ENCODE data around the gene NEUROG2. TPM values are rescaled to one million over a fixed set of nuclear protein-coding genes. Genes with fewer than 3 reads are reported as not detected.
A peak's percentile ranks its signal among the peaks of the same experiment; 100 is the strongest.

Gene NEUROG2
- total and polyA plus RNA-seq, 9 of the 15 experiments (the other 6 are each of a cell fraction or from before 2014, with no cell fraction given), result 0.07 TPM; not detected in 7

DNA sequence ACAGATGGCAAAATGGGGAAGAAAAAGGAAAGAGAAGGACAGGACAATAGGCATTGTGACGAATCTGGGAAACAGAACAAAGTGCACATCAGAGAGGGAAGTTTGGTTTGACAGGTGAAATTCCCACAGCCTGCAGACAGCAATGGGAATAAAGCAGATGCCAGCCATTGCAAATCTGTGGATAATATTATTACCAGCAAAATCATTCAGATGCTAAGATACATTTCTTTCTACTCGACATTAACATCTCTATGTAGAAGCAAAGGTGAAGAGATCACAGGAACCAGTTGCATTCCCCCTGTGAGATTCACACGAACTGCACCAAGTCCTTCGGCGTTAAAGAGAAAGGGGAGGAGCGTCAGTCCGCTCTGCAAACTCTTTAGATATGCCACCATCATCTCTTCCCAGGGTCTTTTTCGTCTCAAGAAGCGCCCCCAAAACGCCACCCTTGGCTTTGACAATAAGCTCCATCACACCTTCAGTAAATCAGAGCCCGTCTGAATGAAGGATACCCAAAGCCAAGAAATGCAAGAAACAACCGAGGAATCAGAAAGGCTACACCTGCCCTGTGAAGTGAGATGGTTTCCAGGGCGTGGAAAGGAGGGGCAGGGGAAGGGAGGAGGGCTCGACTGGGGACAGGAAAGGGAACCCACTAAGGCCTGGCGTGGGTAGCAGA is 1.9 kb downstream of the NEUROG2 start:
- in situ Hi-C loops (cut with MboI), result no loop called here
- Histone ChIP-seq H3K4me1 (replicated peaks in 1 of 2; ENCODE audit: control insufficient read depth in 2 of 2, insufficient read depth in 2 of 2, low read length in 2 of 2) (peaks cover 0 to 36% of the 10 kb centered on the region in 2 experiments; a peak in 4 of 5 replicates), H3K4me3 (peak overlapping the region; percentile 41; the same call in 1 of the 2 replicates), H3K9ac (ENCODE audit: insufficient read depth in 1 of 2, low read depth in 2 of 2, low read length in 2 of 2) (no peak overlapping the region), H3K27ac (ENCODE audit: extremely low read depth, low read depth, low read length) (no peak overlapping the region), H3K36me3 (ENCODE audit: control insufficient read depth, insufficient read depth, low read length) (no peaks in the 10 kb centered on the region), H3K9me1 (ENCODE audit: control insufficient read depth, insufficient read depth, low read length) (no peaks in the 10 kb centered on the region), H3K9me3 (replicated peaks; ENCODE audit: control insufficient read depth, insufficient read depth, low read depth, low read length) (no peaks in the 10 kb centered on the region), H3K79me2 (ENCODE audit: control insufficient read depth, insufficient read depth, low read length) (no peaks in the 10 kb centered on the region), H4K20me1 (replicated peaks; ENCODE audit: control insufficient read depth, insufficient read depth, low read length) (no peaks in the 10 kb centered on the region; the same call in 1 of the 2 replicates), H2AFZ (ENCODE audit: low read depth, low read length) (no peak overlapping the region), H3K4me2 (ENCODE audit: insufficient read depth, low read length) (peak overlapping the region; percentile 77; the same call in 1 of the 2 replicates), H3K27me3 (ENCODE audit: control insufficient read depth in 2 of 2, insufficient read depth in 2 of 2, low read length in 2 of 2) (peaks cover 60 to 69% of the 10 kb centered on the region in 2 experiments)
- DNase-seq (ENCODE audit: extremely low read depth in 1 of 4, low spot score in 3 of 4) (no peak), FAIRE-seq (no peak), ATAC-seq (no peak)
- POLR2A ChIA-PET, result no interaction called here
- CTCF ChIA-PET (ENCODE audit: low intra/inter-chr PET ratio), result no interaction called here
- TF ChIP-seq NRF1 (conservative IDR thresholded peaks at IDR 0.05 in 1 of 2, IDR thresholded peaks at IDR 0.05 in 1 of 2) (no peak), FIP1L1 (IDR thresholded peaks at IDR 0.05; ENCODE audit: low read depth, low read length, poor library complexity, severe bottlenecking) (no peak), BACH1 (tag; IDR thresholded peaks at IDR 0.05) (no peak), ZNF311 (CRISPR knock-in tag; IDR thresholded peaks at IDR 0.05) (no peak), FOXJ2 (tag; IDR thresholded peaks at IDR 0.05) (no peak), POLR2A (conservative IDR thresholded peaks at IDR 0.05) (no peak), NFE2 (IDR thresholded peaks at IDR 0.05; ENCODE audit: low read depth) (no peak), TCF7L2 (IDR thresholded peaks at IDR 0.05; ENCODE audit: low read depth, low read length) (no peak), DMBX1 (CRISPR knock-in tag; IDR thresholded peaks at IDR 0.05; ENCODE audit: borderline replicate concordance) (no peak)
- TF ChIP-seq, protein P1, sequence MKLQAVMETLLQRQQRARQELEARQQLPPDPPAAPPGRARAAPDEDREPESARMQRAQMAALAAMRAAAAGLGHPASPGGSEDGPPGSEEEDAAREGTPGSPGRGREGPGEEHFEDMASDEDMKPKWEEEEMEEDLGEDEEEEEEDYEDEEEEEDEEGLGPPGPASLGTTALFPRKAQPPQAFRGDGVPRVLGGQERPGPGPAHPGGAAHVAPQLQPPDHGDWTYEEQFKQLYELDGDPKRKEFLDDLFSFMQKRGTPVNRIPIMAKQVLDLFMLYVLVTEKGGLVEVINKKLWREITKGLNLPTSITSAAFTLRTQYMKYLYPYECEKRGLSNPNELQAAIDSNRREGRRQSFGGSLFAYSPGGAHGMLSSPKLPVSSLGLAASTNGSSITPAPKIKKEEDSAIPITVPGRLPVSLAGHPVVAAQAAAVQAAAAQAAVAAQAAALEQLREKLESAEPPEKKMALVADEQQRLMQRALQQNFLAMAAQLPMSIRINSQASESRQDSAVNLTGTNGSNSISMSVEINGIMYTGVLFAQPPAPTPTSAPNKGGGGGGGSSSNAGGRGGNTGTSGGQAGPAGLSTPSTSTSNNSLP (IDR thresholded peaks at IDR 0.05; ENCODE audit: borderline replicate concordance, low read depth, low read length), result no peak
- no TSS peak for BruUV-seq (replicated peaks)
- WGBS (ENCODE audit: insufficient coverage, low coverage, missing lambda C conversion rate), result 0% methylated on average over 13 of the region's 15 CpGs
- intact Hi-C loops (cut with micrococcal nuclease), result no loop called here

All from K562 (cell line).